ENCODE results near the gene PDE4D. TPM values are rescaled to one million over a fixed set of nuclear protein-coding genes. Genes with fewer than 3 reads are reported as not detected.

Gene PDE4D
- total RNA-seq, 1 experiment from 2014 or later = 3.3 TPM

- DNase-seq (ENCODE audit: low spot score) (no peak), ATAC-seq (no peak)
- TF ChIP-seq ZSCAN18 (CRISPR knock-in tag; IDR thresholded peaks at IDR 0.05) = no peak
- TF ChIP-seq ZBTB21 (CRISPR knock-in tag; IDR thresholded peaks at IDR 0.05; ENCODE audit: borderline replicate concordance) = no peak
- no peak for TF ChIP-seq TEAD1 (CRISPR knock-in tag; IDR thresholded peaks at IDR 0.05)
- no peak for TF ChIP-seq USF1 (CRISPR knock-in tag; IDR thresholded peaks at IDR 0.05)
- TF ChIP-seq PREB (CRISPR knock-in tag; IDR thresholded peaks at IDR 0.05; ENCODE audit: borderline replicate concordance) = no peak
- no peak for TF ChIP-seq AFF4 (CRISPR knock-in tag; IDR thresholded peaks at IDR 0.05; ENCODE audit: borderline replicate concordance)
- TF ChIP-seq ZNF512 (CRISPR knock-in tag; IDR thresholded peaks at IDR 0.05; ENCODE audit: borderline replicate concordance) = no peak
- Mint-ChIP-seq H3K4me1 (peaks cover 22% of the 10 kb centered on the region), H3K36me3 (no peaks in the 10 kb centered on the region), H3K4me3 (no peak overlapping the region), H3K27ac (no peak overlapping the region), H3K27me3 (ENCODE audit: low read depth) (no peaks in the 10 kb centered on the region), H3K9me3 (no peaks in the 10 kb centered on the region)
- ChIA-PET POLR2A (no interaction called here), CTCF (interaction anchor here (1.1 kb wide), 1 partner anchor 73 kb away, joined by 4 read pairs; no protein-coding TSS in a partner anchor)
Observed at GRCh38 chr5:59579101-59579823, 314.3 kb downstream of the PDE4D start.

- H3K4me1 Mint-ChIP-seq = peaks cover 23% of the 10 kb centered on the region
- H3K36me3 Mint-ChIP-seq = no peaks in the 10 kb centered on the region
- ATAC-seq (no peak), DNase-seq (ENCODE audit: low spot score) (no peak)
- H3K4me3 Mint-ChIP-seq = no peak overlapping the region
- H3K27me3 Mint-ChIP-seq (ENCODE audit: low read depth) = no peaks in the 10 kb centered on the region
- H3K27ac Mint-ChIP-seq = no peak overlapping the region
- H3K9me3 Mint-ChIP-seq = peaks cover 9% of the 10 kb centered on the region
- ChIA-PET POLR2A (no interaction called here), CTCF (interaction anchor here (1.4 kb wide), 1 partner anchor 10 kb away, joined by 4 read pairs; no protein-coding TSS in a partner anchor)
- TF ChIP-seq SMAD3 (CRISPR knock-in tag; IDR thresholded peaks at IDR 0.05; ENCODE audit: borderline replicate concordance) = no peak
- TF ChIP-seq ZMAT4 (CRISPR knock-in tag; IDR thresholded peaks at IDR 0.05) = no peak
- TF ChIP-seq E2F5 (CRISPR knock-in tag; IDR thresholded peaks at IDR 0.05) = no peak
- TF ChIP-seq RELA (CRISPR knock-in tag; IDR thresholded peaks at IDR 0.05; ENCODE audit: borderline replicate concordance) = no peak
- no peak for TF ChIP-seq E2F1 (CRISPR knock-in tag; IDR thresholded peaks at IDR 0.05)
- no peak for TF ChIP-seq ZBTB21 (CRISPR knock-in tag; IDR thresholded peaks at IDR 0.05; ENCODE audit: borderline replicate concordance)
- no peak for TF ChIP-seq NR3C1 (CRISPR knock-in tag; conservative IDR thresholded peaks at IDR 0.05; ENCODE audit: low read depth)
- TF ChIP-seq ETV6 (CRISPR knock-in tag; IDR thresholded peaks at IDR 0.05) = no peak
- TF ChIP-seq ZNF232 (CRISPR knock-in tag; IDR thresholded peaks at IDR 0.05) = no peak
- no peak for TF ChIP-seq FOXP1 (CRISPR knock-in tag; IDR thresholded peaks at IDR 0.05; ENCODE audit: borderline replicate concordance)
- TF ChIP-seq TEAD4 (CRISPR knock-in tag; IDR thresholded peaks at IDR 0.05) = no peak
- no peak for TF ChIP-seq JUN (CRISPR knock-in tag; IDR thresholded peaks at IDR 0.05)
Observed at GRCh38 chr5:59577485-59577884, 316.0 kb downstream of the PDE4D start.
